AG09309 (cell line): ENCODE data around the gene PPIL1.

Experiments
- DNase-seq: peaks from one replicate; pipeline ENCODE4 v3.0.0-alpha.2; 2010; ENCODE audit warnings: low read depth
- H3K4me3 ChIP-seq: 2 replicates; pipeline ENCODE4 v1.5.1; 2011; ENCODE audit warnings: mild to moderate bottlenecking, low read depth, low read length, moderate library complexity; ENCODE audit not compliant: control insufficient read depth
- CTCF ChIP-seq: IDR thresholded peaks from 2 replicates; pipeline ENCODE4 v1.5.1; 2011; ENCODE audit warnings: mild to moderate bottlenecking, low read depth, low read length, inconsistent platforms; ENCODE audit not compliant: insufficient read depth, control insufficient read depth; ENCODE audit errors: missing control alignments

Gene PPIL1

GRCh38 chr6:36850021-36850420, 24.6 kb downstream of the PPIL1 start:
- no peak for TF ChIP-seq CTCF
- H3K4me3 ChIP-seq: no peak overlapping the region
- no peak for DNase-seq

GRCh38 chr6:36848658-36849441, 25.8 kb downstream of the PPIL1 start:
- H3K4me3 ChIP-seq: no peak overlapping the region
- no peak for TF ChIP-seq CTCF
- no peak for DNase-seq

GRCh38 chr6:36847991-36848390, 26.6 kb downstream of the PPIL1 start:
- TF ChIP-seq CTCF: no peak
- no peak for DNase-seq
- H3K4me3 ChIP-seq: no peak overlapping the region

GRCh38 chr6:36847152-36847551, 27.5 kb downstream of the PPIL1 start:
- no peak for DNase-seq
- H3K4me3 ChIP-seq: no peak overlapping the region
- TF ChIP-seq CTCF: no peak

- no peak for DNase-seq
- no peak overlapping the region for H3K4me3 ChIP-seq
- no peak for TF ChIP-seq CTCF
Measured at GRCh38 chr6:36845233-36845632, 29.4 kb downstream of the PPIL1 start.

- TF ChIP-seq CTCF: no peak
- no peak for DNase-seq
- H3K4me3 ChIP-seq: no peak overlapping the region
Measured at GRCh38 chr6:36844232-36845170, 30.1 kb downstream of the PPIL1 start.
